HCT116 (cell line): Measurements from ENCODE around the gene ASPRV1. TPM values are rescaled to one million over a fixed set of nuclear protein-coding genes. Genes with fewer than 3 reads are reported as not detected.

ENCODE experiments used
- ATAC-seq: fragments of 200-7000 bp; cut with Tn5 transposase; 2 replicates; pipeline ENCODE4 v1.9.1; 2020; ENCODE audit warnings: mild to moderate bottlenecking, moderate library complexity
- BruUV-seq: library from RNA; stranded (reverse); fragments of 400-500 nt; replicated peaks from 2 replicates; lab custom pipeline; 2021; lab: Mats Ljungman, UMichigan
- CTCF ChIA-PET: fragments of 300-600 bp; sonication (Branson Sonifier 250); formaldehyde crosslinking; loops from one replicate; lab custom pipeline; 2021; ENCODE audit warnings: antibody characterized with exemption; lab: Charles Lee
- POLR2A ChIA-PET: fragments of 300-600, 350-600 bp; sonication (Branson Sonifier 250); formaldehyde crosslinking; loops from one replicate; lab custom pipeline; 2021; ENCODE audit warnings: antibody characterized with exemption; lab: Charles Lee
- RAD21 ChIA-PET, 2 experiments: fragments of 300-600 bp; sonication (Branson Sonifier 250); formaldehyde crosslinking; loops; one replicate each; lab custom pipeline; 2023; ENCODE audit warnings: low total read pairs in 2 of 2; ENCODE audit not compliant: uncharacterized antibody in 2 of 2, unreplicated experiment in 2 of 2, low non-redundant PET in 1 of 2; lab: Charles Lee
- DNase-seq: peaks from one replicate; pipeline ENCODE4 v3.0.0-alpha.2; 2010; ENCODE audit warnings: low read depth, low spot score
- H2AFZ ChIP-seq: fragments of 200-600 bp; shearing (Covaris generic), sonication (generic); 2 replicates; pipeline ENCODE4 v1.6.1; 2017; ENCODE audit warnings: low read depth, mixed run types, mixed read lengths, antibody characterized with exemption, low read length; ENCODE audit not compliant: poor library complexity, severe bottlenecking
- H3K27ac ChIP-seq: 2 replicates; pipeline ENCODE4 v1.5.1; 2012; ENCODE audit warnings: low read depth, low read length
- H3K27me3 ChIP-seq: fragments of 200-600 bp; sonication (generic); 2 replicates; pipeline ENCODE4 v1.6.1; 2016; ENCODE audit warnings: mixed run types, low read length, mixed read lengths; ENCODE audit not compliant: insufficient read depth
- H3K36me3 ChIP-seq, 2 experiments: fragments of 200-500 bp in 1 of 2; fragments of 200-600 bp in 1 of 2; sonication (Bioruptor generic) in 1 of 2; sonication (generic) in 1 of 2; 2 replicates each; pipeline versions ENCODE4 v1.5.1 to v1.6.1; 2014 to 2016; ENCODE audit warnings: low read length in 2 of 2, inconsistent platforms in 1 of 2, mixed read lengths in 1 of 2, mixed run types in 1 of 2; ENCODE audit not compliant: insufficient read depth in 2 of 2, control insufficient read depth in 1 of 2
- H3K4me1 ChIP-seq, 2 experiments: fragments of 200-600 bp in 1 of 2; sonication (generic) in 1 of 2; 2 replicates each; pipeline versions ENCODE4 v1.5.1 to v1.6.1; 2012 to 2017; ENCODE audit warnings: low read length in 2 of 2, inconsistent platforms in 1 of 2, mild to moderate bottlenecking in 1 of 2, mixed read lengths in 1 of 2, mixed run types in 1 of 2, moderate library complexity in 1 of 2; ENCODE audit not compliant: insufficient read depth in 2 of 2, control insufficient read depth in 1 of 2
- H3K4me2 ChIP-seq: fragments of 200-600 bp; sonication (generic); 2 replicates; pipeline ENCODE4 v1.6.1; 2017; ENCODE audit warnings: mixed run types, low read length, mixed read lengths
- H3K4me3 ChIP-seq, 2 experiments: fragments of 200-600 bp in 1 of 2; sonication (generic) in 1 of 2; replicated peaks in 1 of 2; 2 replicates each; pipeline ENCODE4 v1.5.1; 2011 to 2016; ENCODE audit warnings: low read length in 2 of 2, control low read depth in 1 of 2, low read depth in 1 of 2, mild to moderate bottlenecking in 1 of 2, mixed read lengths in 1 of 2, mixed run types in 1 of 2
- H3K79me2 ChIP-seq: fragments of 200-600 bp; sonication (generic); 2 replicates; pipeline ENCODE4 v1.6.1; 2017; ENCODE audit warnings: mild to moderate bottlenecking, mixed run types, low read length, moderate library complexity, mixed read lengths; ENCODE audit not compliant: insufficient read depth
- H3K9ac ChIP-seq: fragments of 200-600 bp; sonication (generic); 2 replicates; pipeline ENCODE4 v1.6.1; 2016; ENCODE audit warnings: low read length, mixed read lengths
- H3K9me2 ChIP-seq: fragments of 200-600 bp; sonication (generic), shearing (Covaris generic); 2 replicates; pipeline ENCODE4 v1.6.1; 2017; ENCODE audit warnings: mixed run types, mild to moderate bottlenecking, moderate library complexity; ENCODE audit not compliant: insufficient read depth
- H3K9me3 ChIP-seq, 2 experiments: fragments of 200-500 bp in 1 of 2; fragments of 200-600 bp in 1 of 2; sonication (Bioruptor generic) in 1 of 2; sonication (generic) in 1 of 2; 2 replicates each; pipeline ENCODE4 v1.6.1; 2014 to 2017; ENCODE audit warnings: low read length in 2 of 2, mixed read lengths in 2 of 2, inconsistent platforms in 1 of 2, low read depth in 1 of 2, mild to moderate bottlenecking in 1 of 2, mixed run types in 1 of 2, moderate library complexity in 1 of 2; ENCODE audit not compliant: control insufficient read depth in 1 of 2, insufficient read depth in 1 of 2
- H4K20me1 ChIP-seq: fragments of 200-600 bp; sonication (generic), shearing (Covaris generic); 2 replicates; pipeline ENCODE4 v1.6.1; 2017; ENCODE audit warnings: mixed run types, mild to moderate bottlenecking, moderate library complexity; ENCODE audit not compliant: insufficient read depth
- ATF3 ChIP-seq: IDR thresholded peaks from 2 replicates; pipeline ENCODE4 v1.6.1; 2012
- CBX3 ChIP-seq: IDR thresholded peaks from 2 replicates; pipeline ENCODE4 v1.6.1; 2012; ENCODE audit warnings: low read depth
- CEBPB ChIP-seq: IDR thresholded peaks from 2 replicates; pipeline ENCODE4 v1.6.1; 2012; ENCODE audit warnings: low read depth
- EGR1 ChIP-seq: IDR thresholded peaks from 2 replicates; pipeline ENCODE4 v1.6.1; 2012; ENCODE audit warnings: low read depth
- ELF1 ChIP-seq: IDR thresholded peaks from 2 replicates; pipeline ENCODE4 v1.6.1; 2012; ENCODE audit warnings: low read depth, borderline replicate concordance
- EZH2 ChIP-seq: fragments of 200-600 bp; sonication (generic); IDR thresholded peaks from 2 replicates; pipeline ENCODE4 v1.6.1; 2017; ENCODE audit warnings: antibody characterized with exemption, mixed run types
- EZH2phosphoT487 ChIP-seq: fragments of 200-600 bp; IDR thresholded peaks from 2 replicates; pipeline ENCODE4 v1.6.1; 2018; ENCODE audit warnings: antibody characterized with exemption, borderline replicate concordance
- FOSL1 ChIP-seq: IDR thresholded peaks from 2 replicates; pipeline ENCODE4 v1.6.1; 2012; ENCODE audit warnings: low read depth
- MAX ChIP-seq: IDR thresholded peaks from 2 replicates; pipeline ENCODE4 v1.6.1; 2012
- POLR2A ChIP-seq: IDR thresholded peaks from 2 replicates; pipeline ENCODE4 v1.7.0; 2011; ENCODE audit warnings: borderline replicate concordance; ENCODE audit not compliant: insufficient read depth, insufficient read length; ENCODE audit errors: extremely low read depth
- POLR2AphosphoS5 ChIP-seq: IDR thresholded peaks from 2 replicates; pipeline ENCODE4 v1.6.1; 2011; ENCODE audit warnings: mild to moderate bottlenecking, low read depth, low read length, moderate library complexity
- RAD21 ChIP-seq: IDR thresholded peaks from 2 replicates; pipeline ENCODE4 v1.6.1; 2012; ENCODE audit warnings: low read depth, mild to moderate bottlenecking
- SIN3A ChIP-seq: IDR thresholded peaks from 2 replicates; pipeline ENCODE4 v1.6.1; 2012; ENCODE audit warnings: low read depth
- SP1 ChIP-seq: IDR thresholded peaks from 2 replicates; pipeline ENCODE4 v1.6.1; 2012; ENCODE audit warnings: low read depth
- SRF ChIP-seq: IDR thresholded peaks from 2 replicates; pipeline ENCODE4 v1.6.1; 2012; ENCODE audit warnings: low read depth
- TCF7L2 ChIP-seq: IDR thresholded peaks from 2 replicates; pipeline ENCODE4 v1.7.0; 2011; ENCODE audit warnings: borderline replicate concordance, inconsistent platforms; ENCODE audit not compliant: insufficient read depth, insufficient read length; ENCODE audit errors: extremely low read depth
- YY1 ChIP-seq: IDR thresholded peaks from 2 replicates; pipeline ENCODE4 v1.6.1; 2011; ENCODE audit warnings: low read length, low read depth, moderate library complexity, mild to moderate bottlenecking; ENCODE audit not compliant: insufficient replicate concordance; ENCODE audit errors: extremely low read depth
- ZFX ChIP-seq: fragments of 450-650 bp; IDR thresholded peaks from 2 replicates; pipeline ENCODE4 v1.6.1; 2017
- ZNF274 ChIP-seq: fragments of 200-500 bp; sonication (Bioruptor generic); IDR thresholded peaks from 2 replicates; pipeline ENCODE4 v1.6.1; 2014; ENCODE audit warnings: mild to moderate bottlenecking, low read depth, low read length, inconsistent platforms
- intact Hi-C: fragments of 100-400 bp; cut with micrococcal nuclease; formaldehyde crosslinking; loops from 2 replicates; pipeline ENCODE4 v1.10.0; 2022
- total RNA-seq: library from RNA; stranded (reverse); gene quantifications from one replicate; pipeline ENCODE4 v1.2.1, GENCODE V29; 2021; ENCODE audit not compliant: unreplicated experiment
- TF ChIP-seq, protein P1 (sequence below), 3 experiments: fragments of 200-600 bp in 1 of 3; sonication (generic) in 1 of 3; IDR thresholded peaks in 2 of 3; conservative IDR thresholded peaks in 1 of 3; 2 replicates each; pipeline ENCODE4 v1.5.1; 2012 to 2017; ENCODE audit warnings: low read depth in 2 of 3, low read length in 2 of 3, antibody characterized with exemption in 1 of 3, borderline replicate concordance in 1 of 3, control low read depth in 1 of 3, mild to moderate bottlenecking in 1 of 3, mixed read lengths in 1 of 3, mixed run types in 1 of 3, moderate library complexity in 1 of 3; ENCODE audit not compliant: insufficient read depth in 1 of 3
- TF ChIP-seq, protein P2 (sequence below): IDR thresholded peaks from 2 replicates; pipeline ENCODE4 v1.6.1; 2012; ENCODE audit warnings: low read depth

Gene ASPRV1
- total RNA-seq, 1 experiment from 2014 or later: 1.1 TPM

DNA sequence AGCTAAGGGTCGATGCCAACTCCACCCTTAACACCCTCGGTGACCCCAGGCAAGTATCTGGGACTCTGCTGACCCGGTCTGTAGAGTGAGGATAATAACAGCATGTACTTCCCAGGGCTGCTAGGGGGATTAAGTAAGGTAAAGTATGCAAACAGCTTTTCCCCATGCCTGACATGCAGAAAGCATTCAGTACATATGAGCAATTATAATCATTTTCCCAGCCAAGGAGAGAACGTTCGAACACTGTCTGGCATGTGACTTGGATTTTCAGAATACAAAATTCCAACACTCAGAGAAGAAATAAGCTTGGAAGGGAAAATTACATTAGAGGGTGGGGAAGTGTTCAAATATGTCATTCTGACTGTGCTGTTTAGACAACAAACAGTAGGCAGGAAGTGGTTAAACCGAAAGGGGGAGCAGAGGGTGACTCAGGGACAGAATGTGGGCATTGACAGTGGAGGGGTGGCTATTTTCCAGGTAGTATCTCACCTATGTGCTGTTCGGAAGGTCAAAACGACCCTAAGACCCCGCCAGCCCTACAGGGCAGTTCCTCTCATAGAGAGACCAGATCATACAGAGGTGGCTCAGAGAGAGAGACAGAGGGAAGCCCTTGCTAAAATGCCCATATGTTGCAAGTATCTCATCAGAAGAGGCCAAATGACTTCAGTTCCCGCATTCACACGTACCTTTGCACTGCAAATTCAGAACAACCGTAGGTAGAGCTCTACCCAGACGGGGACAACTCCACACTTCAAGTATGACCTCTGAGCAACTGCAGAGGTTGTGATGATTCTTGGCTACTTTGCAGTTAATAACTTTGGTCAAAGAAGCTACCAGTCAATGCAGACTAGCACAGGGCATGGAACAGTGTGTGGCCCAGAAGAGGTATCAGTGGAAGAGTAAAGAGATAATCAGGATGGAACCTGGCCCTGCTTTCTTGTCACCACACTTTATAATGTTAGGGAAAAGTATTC lies 14.8 kb downstream of the ASPRV1 start:
- Histone ChIP-seq H3K4me2 (peak overlapping the region; percentile 68), H3K36me3 (no peaks in the 10 kb centered on the region), H3K9me2 (no peaks in the 10 kb centered on the region), H3K9ac (peak overlapping the region; percentile 33), H3K79me2 (no peaks in the 10 kb centered on the region), H3K4me1 (peaks cover 19 to 32% of the 10 kb centered on the region in 2 experiments), H3K27ac (peak overlapping the region; percentile 15), H3K27me3 (no peaks in the 10 kb centered on the region), H4K20me1 (no peaks in the 10 kb centered on the region), H2AFZ (peak overlapping the region; percentile 46), H3K9me3 (no peaks in the 10 kb centered on the region), H3K4me3 (peak overlapping the region in 1 of 2 experiments; percentile 17; a peak in 2 of 4 replicates)
- ATAC-seq (peak; percentile 80), DNase-seq (peak; percentile 34)
- POLR2A ChIA-PET: interaction anchor here (1.1 kb wide), 2 partner anchors 32 to 311 kb away, joined by 3 read pairs; partner anchors contain the start of gene MXD1
- intact Hi-C loops: no loop called here
- CTCF ChIA-PET: interaction anchor here (1.3 kb wide), 1 partner anchor 222 kb away, joined by 4 read pairs; no protein-coding TSS in a partner anchor
- RAD21 ChIA-PET: no interaction called here
- BruUV-seq: no TSS peak
- TF ChIP-seq ZNF274: no peak
- TF ChIP-seq EZH2phosphoT487: no peak
- TF ChIP-seq, protein P1, sequence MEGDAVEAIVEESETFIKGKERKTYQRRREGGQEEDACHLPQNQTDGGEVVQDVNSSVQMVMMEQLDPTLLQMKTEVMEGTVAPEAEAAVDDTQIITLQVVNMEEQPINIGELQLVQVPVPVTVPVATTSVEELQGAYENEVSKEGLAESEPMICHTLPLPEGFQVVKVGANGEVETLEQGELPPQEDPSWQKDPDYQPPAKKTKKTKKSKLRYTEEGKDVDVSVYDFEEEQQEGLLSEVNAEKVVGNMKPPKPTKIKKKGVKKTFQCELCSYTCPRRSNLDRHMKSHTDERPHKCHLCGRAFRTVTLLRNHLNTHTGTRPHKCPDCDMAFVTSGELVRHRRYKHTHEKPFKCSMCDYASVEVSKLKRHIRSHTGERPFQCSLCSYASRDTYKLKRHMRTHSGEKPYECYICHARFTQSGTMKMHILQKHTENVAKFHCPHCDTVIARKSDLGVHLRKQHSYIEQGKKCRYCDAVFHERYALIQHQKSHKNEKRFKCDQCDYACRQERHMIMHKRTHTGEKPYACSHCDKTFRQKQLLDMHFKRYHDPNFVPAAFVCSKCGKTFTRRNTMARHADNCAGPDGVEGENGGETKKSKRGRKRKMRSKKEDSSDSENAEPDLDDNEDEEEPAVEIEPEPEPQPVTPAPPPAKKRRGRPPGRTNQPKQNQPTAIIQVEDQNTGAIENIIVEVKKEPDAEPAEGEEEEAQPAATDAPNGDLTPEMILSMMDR (IDR thresholded peaks at IDR 0.05 in 2 of 3, conservative IDR thresholded peaks at IDR 0.05 in 1 of 3; ENCODE audit: borderline replicate concordance in 1 of 3, insufficient read depth in 1 of 3, low read depth in 2 of 3, low read length in 2 of 3): no peak
- no peak; the same call in 1 of the 2 replicates for TF ChIP-seq SRF
- no peak for TF ChIP-seq EGR1
- peak; percentile 19; the same call in 1 of the 2 replicates for TF ChIP-seq MAX
- TF ChIP-seq POLR2A: no peak
- TF ChIP-seq YY1: no peak
- no peak for TF ChIP-seq CEBPB
- no peak for TF ChIP-seq EZH2
- TF ChIP-seq RAD21: no peak; the same call in 1 of the 2 replicates
- no peak for TF ChIP-seq ZFX
- no peak for TF ChIP-seq SIN3A
- peak; percentile 76 for TF ChIP-seq SP1
- TF ChIP-seq ATF3: no peak
- no peak for TF ChIP-seq ELF1
- TF ChIP-seq POLR2AphosphoS5: no peak
- TF ChIP-seq TCF7L2: no peak
- TF ChIP-seq CBX3: no peak
- TF ChIP-seq, protein P2, sequence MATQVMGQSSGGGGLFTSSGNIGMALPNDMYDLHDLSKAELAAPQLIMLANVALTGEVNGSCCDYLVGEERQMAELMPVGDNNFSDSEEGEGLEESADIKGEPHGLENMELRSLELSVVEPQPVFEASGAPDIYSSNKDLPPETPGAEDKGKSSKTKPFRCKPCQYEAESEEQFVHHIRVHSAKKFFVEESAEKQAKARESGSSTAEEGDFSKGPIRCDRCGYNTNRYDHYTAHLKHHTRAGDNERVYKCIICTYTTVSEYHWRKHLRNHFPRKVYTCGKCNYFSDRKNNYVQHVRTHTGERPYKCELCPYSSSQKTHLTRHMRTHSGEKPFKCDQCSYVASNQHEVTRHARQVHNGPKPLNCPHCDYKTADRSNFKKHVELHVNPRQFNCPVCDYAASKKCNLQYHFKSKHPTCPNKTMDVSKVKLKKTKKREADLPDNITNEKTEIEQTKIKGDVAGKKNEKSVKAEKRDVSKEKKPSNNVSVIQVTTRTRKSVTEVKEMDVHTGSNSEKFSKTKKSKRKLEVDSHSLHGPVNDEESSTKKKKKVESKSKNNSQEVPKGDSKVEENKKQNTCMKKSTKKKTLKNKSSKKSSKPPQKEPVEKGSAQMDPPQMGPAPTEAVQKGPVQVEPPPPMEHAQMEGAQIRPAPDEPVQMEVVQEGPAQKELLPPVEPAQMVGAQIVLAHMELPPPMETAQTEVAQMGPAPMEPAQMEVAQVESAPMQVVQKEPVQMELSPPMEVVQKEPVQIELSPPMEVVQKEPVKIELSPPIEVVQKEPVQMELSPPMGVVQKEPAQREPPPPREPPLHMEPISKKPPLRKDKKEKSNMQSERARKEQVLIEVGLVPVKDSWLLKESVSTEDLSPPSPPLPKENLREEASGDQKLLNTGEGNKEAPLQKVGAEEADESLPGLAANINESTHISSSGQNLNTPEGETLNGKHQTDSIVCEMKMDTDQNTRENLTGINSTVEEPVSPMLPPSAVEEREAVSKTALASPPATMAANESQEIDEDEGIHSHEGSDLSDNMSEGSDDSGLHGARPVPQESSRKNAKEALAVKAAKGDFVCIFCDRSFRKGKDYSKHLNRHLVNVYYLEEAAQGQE: no peak
- TF ChIP-seq FOSL1: peak; percentile 74
